Mesothelial cell of epicardium (in vitro differentiated cells): ENCODE data around the gene CREB3L1. TPM values are rescaled to one million over a fixed set of nuclear protein-coding genes. Genes with fewer than 3 reads are reported as not detected.
A peak's percentile ranks its signal among the peaks of the same experiment; 100 is the strongest.

Source experiments
- DNase-seq, 2 experiments: peaks; one replicate each; pipeline ENCODE4 v3.0.0; 2021; ENCODE audit warnings: low spot score in 2 of 2; ENCODE audit not compliant: unreplicated experiment in 2 of 2
- H3K27ac Mint-ChIP-seq: 2 replicates; pipeline ENCODE4 v1.8.0; 2021; ENCODE audit warnings: mixed read lengths
- H3K27me3 Mint-ChIP-seq: 2 replicates; pipeline ENCODE4 v1.8.0; 2021; ENCODE audit warnings: low read depth, mixed read lengths
- H3K36me3 Mint-ChIP-seq: 2 replicates; pipeline ENCODE4 v1.8.0; 2021; ENCODE audit warnings: mixed read lengths
- H3K4me1 Mint-ChIP-seq: 2 replicates; pipeline ENCODE4 v1.8.0; 2021; ENCODE audit warnings: mixed read lengths
- H3K4me3 Mint-ChIP-seq: 2 replicates; pipeline ENCODE4 v1.8.0; 2021; ENCODE audit warnings: mild to moderate bottlenecking, moderate library complexity, mixed read lengths
- H3K9me3 Mint-ChIP-seq: 2 replicates; pipeline ENCODE4 v1.8.0; 2021; ENCODE audit warnings: mixed read lengths
- total RNA-seq: library from RNA; stranded (reverse); gene quantifications from 3 replicates; pipeline ENCODE4 v1.2.1, GENCODE V29; 2021
- TF ChIP-seq, protein P1 (sequence below): fragments of 200-600 bp; sonication (generic); IDR thresholded peaks from one replicate; pipeline ENCODE4 v1.5.0; 2021; ENCODE audit warnings: antibody characterized with exemption; ENCODE audit not compliant: unreplicated experiment

The CREB3L1 gene
- total RNA-seq, 1 donor from 2014 or later = 34.5 TPM

DNA sequence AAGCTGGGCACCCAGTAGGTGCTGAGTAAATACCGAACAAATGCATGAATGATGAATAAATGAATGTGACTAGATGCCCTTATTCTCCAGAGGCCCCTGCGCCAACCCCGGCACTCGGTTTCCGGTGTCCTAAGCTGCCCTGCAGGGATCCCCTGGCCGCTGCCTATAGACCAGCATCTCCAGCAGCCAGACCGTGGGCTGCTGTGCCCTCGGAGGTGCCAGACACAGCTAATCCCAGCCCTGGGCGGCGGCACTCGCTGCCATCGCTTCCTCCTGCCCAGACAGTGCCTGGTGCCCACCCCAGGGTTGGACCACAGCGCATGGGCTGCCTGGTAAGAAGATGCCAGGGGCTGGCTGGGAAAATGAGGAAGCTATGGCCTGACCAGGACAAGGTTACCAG lies 15.6 kb downstream of the CREB3L1 start:
- TF ChIP-seq, protein P1, sequence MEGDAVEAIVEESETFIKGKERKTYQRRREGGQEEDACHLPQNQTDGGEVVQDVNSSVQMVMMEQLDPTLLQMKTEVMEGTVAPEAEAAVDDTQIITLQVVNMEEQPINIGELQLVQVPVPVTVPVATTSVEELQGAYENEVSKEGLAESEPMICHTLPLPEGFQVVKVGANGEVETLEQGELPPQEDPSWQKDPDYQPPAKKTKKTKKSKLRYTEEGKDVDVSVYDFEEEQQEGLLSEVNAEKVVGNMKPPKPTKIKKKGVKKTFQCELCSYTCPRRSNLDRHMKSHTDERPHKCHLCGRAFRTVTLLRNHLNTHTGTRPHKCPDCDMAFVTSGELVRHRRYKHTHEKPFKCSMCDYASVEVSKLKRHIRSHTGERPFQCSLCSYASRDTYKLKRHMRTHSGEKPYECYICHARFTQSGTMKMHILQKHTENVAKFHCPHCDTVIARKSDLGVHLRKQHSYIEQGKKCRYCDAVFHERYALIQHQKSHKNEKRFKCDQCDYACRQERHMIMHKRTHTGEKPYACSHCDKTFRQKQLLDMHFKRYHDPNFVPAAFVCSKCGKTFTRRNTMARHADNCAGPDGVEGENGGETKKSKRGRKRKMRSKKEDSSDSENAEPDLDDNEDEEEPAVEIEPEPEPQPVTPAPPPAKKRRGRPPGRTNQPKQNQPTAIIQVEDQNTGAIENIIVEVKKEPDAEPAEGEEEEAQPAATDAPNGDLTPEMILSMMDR = no peak
- DNase-seq = no peak
- Mint-ChIP-seq H3K36me3 (no peaks in the 10 kb centered on the region), H3K4me3 (no peak overlapping the region), H3K4me1 (peaks cover 69% of the 10 kb centered on the region), H3K9me3 (no peaks in the 10 kb centered on the region), H3K27me3 (no peaks in the 10 kb centered on the region), H3K27ac (no peak overlapping the region)

DNA sequence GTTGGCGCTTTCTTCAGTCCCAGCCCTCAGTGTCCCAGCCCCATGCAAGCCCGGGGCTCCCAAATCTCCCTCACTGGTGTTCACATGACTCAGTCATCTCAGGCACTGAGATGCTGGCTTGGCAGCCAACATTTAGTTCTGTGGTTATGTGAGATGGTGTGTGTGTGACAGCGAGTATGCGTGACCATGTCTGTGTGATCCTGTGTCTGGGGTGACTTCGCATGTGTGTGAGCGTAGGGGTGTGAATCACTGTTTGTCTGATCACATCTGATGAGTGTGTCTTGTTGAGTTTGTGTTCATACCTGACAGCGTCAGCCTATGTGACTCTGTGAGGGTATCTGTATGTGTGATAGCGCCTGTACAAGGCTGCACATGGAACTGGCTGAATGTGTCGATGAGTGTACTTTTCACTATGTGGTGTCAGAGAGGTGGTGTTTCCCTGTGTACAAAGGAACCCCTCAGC lies 16.2 kb downstream of the CREB3L1 start:
- TF ChIP-seq, protein P1 = no peak
- peak overlapping the region; percentile 94 for H3K27ac Mint-ChIP-seq
- no peak overlapping the region for H3K4me3 Mint-ChIP-seq
- no peaks in the 10 kb centered on the region for H3K27me3 Mint-ChIP-seq
- peaks cover 69% of the 10 kb centered on the region for H3K4me1 Mint-ChIP-seq
- no peaks in the 10 kb centered on the region for H3K9me3 Mint-ChIP-seq
- no peaks in the 10 kb centered on the region for H3K36me3 Mint-ChIP-seq
- DNase-seq = no peak

GRCh38 chr11:46294365-46295309 lies 17.2 kb downstream of the CREB3L1 start:
- peaks cover 64% of the 10 kb centered on the region for H3K4me1 Mint-ChIP-seq
- peak overlapping the region; percentile 73 for H3K4me3 Mint-ChIP-seq
- no peaks in the 10 kb centered on the region for H3K9me3 Mint-ChIP-seq
- peak overlapping the region; percentile 94 for H3K27ac Mint-ChIP-seq
- TF ChIP-seq, protein P1 = no peak
- no peaks in the 10 kb centered on the region for H3K36me3 Mint-ChIP-seq
- no peaks in the 10 kb centered on the region for H3K27me3 Mint-ChIP-seq
- peak; percentile 47 to 66 for DNase-seq

DNA sequence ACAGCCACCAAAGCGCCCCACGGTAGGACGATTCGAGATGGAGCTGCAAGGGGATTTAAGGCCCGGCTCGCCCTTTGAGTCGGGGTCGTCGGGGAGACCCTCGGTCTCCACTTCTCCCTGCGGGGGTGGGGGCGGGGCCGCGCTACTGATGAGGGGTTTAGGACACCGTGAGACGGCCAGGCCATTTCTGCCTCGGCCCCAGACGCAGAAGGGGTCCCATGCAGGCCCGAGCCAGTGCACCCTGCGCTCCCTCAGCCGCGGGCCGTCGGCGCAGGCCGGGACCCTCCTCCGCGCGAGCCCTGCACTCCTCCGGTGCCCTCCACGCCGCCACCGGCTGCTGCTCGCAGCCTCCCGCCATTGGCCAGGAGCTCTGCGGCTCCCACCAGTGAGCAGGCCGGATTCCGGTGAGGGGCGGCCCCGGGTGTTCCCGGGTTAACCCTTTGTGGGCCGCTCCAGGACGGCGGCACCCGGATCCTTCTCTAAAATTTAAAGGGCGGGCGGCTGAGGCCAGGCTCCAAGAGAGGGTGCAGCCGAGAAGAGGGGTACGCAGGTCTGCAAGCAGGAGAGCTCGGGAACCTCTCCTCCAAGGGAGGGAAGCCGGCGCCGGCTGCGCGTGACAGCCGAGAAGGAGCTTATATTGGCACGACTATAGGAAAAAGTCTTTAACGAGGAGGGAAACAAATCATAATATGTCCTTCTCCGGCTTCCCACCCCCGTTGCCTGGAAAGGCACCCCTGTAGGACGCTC lies 18.0 kb downstream of the CREB3L1 start:
- Mint-ChIP-seq H3K27ac (peak overlapping the region; percentile 97), H3K4me1 (peaks cover 55% of the 10 kb centered on the region)
- peak; percentile 77 to 86 for DNase-seq

GRCh38 chr11:46296059-46296527 lies 18.6 kb downstream of the CREB3L1 start:
- H3K4me1 Mint-ChIP-seq = peaks cover 50% of the 10 kb centered on the region

More for the DNA sequence above, 18.0 kb downstream of the CREB3L1 start:
- Mint-ChIP-seq H3K36me3 (no peaks in the 10 kb centered on the region), H3K9me3 (no peaks in the 10 kb centered on the region), H3K27me3 (no peaks in the 10 kb centered on the region), H3K4me3 (peak overlapping the region; percentile 73)
- TF ChIP-seq, protein P1 = no peak

More at GRCh38 chr11:46296059-46296527, 18.6 kb downstream of the CREB3L1 start:
- Mint-ChIP-seq H3K27ac (peak overlapping the region; percentile 97), H3K36me3 (no peaks in the 10 kb centered on the region), H3K9me3 (no peaks in the 10 kb centered on the region), H3K4me3 (peak overlapping the region; percentile 73), H3K27me3 (no peaks in the 10 kb centered on the region)
- DNase-seq = no peak
- TF ChIP-seq, protein P1 = no peak
